ENCODE measurements around the gene ZNF692.

ZNF692 gene

GRCh38 chr1:248901578-248901977, 42.7 kb upstream of the ZNF692 start:
- H3K4me3 ChIP-seq (ENCODE audit: low read length): no peak overlapping the region
- TF ChIP-seq, protein P1, sequence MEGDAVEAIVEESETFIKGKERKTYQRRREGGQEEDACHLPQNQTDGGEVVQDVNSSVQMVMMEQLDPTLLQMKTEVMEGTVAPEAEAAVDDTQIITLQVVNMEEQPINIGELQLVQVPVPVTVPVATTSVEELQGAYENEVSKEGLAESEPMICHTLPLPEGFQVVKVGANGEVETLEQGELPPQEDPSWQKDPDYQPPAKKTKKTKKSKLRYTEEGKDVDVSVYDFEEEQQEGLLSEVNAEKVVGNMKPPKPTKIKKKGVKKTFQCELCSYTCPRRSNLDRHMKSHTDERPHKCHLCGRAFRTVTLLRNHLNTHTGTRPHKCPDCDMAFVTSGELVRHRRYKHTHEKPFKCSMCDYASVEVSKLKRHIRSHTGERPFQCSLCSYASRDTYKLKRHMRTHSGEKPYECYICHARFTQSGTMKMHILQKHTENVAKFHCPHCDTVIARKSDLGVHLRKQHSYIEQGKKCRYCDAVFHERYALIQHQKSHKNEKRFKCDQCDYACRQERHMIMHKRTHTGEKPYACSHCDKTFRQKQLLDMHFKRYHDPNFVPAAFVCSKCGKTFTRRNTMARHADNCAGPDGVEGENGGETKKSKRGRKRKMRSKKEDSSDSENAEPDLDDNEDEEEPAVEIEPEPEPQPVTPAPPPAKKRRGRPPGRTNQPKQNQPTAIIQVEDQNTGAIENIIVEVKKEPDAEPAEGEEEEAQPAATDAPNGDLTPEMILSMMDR (IDR thresholded peaks at IDR 0.05; ENCODE audit: insufficient read depth, low read depth, low read length, missing control alignments): no peak
- DNase-seq (ENCODE audit: low read depth): no peak

GRCh38 chr1:248900637-248901036, 41.8 kb upstream of the ZNF692 start:
- TF ChIP-seq, protein P1 (IDR thresholded peaks at IDR 0.05; ENCODE audit: insufficient read depth, low read depth, low read length, missing control alignments): no peak
- no peak overlapping the region for H3K4me3 ChIP-seq (ENCODE audit: low read length)
- no peak for DNase-seq (ENCODE audit: low read depth)

DNA sequence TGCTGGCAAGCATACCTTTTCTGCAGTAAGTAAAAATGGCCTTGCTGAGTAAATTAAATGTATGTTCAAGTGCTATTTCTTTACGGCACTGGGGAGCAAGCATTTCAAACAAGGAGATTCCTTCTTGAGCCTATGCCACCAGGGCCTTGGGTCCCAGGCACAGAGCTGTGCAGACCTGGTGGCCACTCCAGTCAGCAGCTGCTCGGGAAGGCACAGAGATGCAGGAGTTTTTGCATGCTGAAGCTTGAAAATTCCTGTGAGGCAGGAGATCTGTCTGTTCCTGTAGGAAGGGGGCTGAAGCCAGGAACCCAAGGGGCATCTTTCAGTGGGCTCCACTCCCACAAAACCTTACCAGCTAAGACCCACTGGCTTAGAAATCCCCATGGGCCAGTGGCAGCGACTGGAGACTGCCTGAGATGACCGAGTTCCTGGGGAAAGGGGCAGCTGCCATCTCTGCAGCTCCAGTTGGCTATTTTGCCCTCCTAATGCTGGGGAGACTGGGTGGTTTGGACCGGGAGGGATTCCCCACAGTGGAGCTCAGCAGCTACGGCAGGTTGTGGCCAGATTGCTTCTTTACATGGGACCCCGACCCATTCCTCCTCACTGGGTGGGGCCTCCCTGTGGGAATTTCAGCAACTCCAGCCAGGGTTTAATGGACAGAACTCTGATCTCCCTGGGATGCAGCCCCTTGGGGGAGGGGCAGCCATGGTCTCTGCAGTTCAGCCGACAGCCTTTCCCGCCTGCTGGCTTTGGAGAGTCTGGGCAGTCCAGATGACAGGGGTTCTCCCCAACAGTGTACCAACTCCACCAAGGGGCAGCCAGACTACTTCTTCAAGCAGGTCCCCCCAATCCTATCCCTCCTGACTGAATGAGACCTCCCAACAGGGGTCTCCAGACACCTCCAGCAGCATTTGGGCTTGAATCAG, 38.8 kb upstream of the ZNF692 start:
- no peak overlapping the region for H3K4me3 ChIP-seq (ENCODE audit: low read length)
- no peak for DNase-seq (ENCODE audit: low read depth)
- TF ChIP-seq, protein P1 (IDR thresholded peaks at IDR 0.05; ENCODE audit: insufficient read depth, low read depth, low read length, missing control alignments): no peak

- TF ChIP-seq, protein P1 (IDR thresholded peaks at IDR 0.05; ENCODE audit: insufficient read depth, low read depth, low read length, missing control alignments): peak; percentile 2
- H3K4me3 ChIP-seq (ENCODE audit: low read length): no peak overlapping the region
- no peak for DNase-seq (ENCODE audit: low read depth)
Measured at GRCh38 chr1:248894837-248895236, 36.0 kb upstream of the ZNF692 start.

DNA sequence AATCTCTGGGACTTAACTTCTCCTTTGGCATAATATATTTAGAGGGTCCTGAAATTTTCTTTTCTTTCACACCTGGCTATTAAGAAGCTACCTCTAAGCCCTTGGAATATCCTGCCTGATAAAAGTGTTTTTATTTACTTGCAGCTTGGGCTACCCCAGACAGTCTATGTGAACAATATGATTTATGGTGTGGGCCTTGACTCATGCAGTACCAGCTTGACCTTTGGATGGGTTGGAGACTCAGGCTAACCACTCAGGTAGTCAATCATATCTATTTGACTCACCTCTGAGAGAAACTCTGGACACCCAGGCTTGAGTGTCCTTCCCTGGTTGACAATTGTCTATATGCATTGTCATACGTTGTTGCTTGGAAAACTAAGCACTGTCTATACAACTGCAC, 33.7 kb upstream of the ZNF692 start:
- TF ChIP-seq, protein P1 (IDR thresholded peaks at IDR 0.05; ENCODE audit: insufficient read depth, low read depth, low read length, missing control alignments): no peak
- H3K4me3 ChIP-seq (ENCODE audit: low read length): no peak overlapping the region
- no peak for DNase-seq (ENCODE audit: low read depth)

DNA sequence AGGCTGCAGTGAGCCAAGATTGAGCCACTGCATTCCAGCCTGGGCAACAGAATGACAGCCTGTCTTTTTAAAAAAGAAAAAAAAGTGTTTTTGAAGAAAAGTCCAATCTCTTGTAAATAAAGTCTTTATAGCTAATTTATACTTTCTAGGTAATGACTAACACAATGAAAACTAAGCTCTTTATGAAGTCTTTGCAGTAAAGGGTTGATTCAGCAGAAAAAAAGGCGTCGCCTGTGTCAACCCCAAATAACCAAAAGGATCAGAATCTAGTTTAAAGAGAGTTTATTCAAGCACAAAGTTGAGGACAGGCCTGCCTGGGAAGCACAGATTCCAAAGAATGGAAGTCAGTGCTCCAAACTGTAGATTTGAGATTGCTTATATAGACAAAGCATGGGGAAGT, 32.9 kb upstream of the ZNF692 start:
- TF ChIP-seq, protein P1 (IDR thresholded peaks at IDR 0.05; ENCODE audit: insufficient read depth, low read depth, low read length, missing control alignments): no peak
- DNase-seq (ENCODE audit: low read depth): no peak
- H3K4me3 ChIP-seq (ENCODE audit: low read length): no peak overlapping the region
